ENCODE measurements around the gene NAXD.
"Not testable (repeated sequence)": the region's sequence is repeated elsewhere in the genome, so short reads cannot be mapped to it uniquely, and the experiment has no call there.

The NAXD gene

GRCh38 chr13:110629735-110630134, 14.4 kb downstream of the NAXD start:
- DNase-seq: no peak

GRCh38 chr13:110630566-110631119, 15.3 kb downstream of the NAXD start:
- DNase-seq: no peak

DNA sequence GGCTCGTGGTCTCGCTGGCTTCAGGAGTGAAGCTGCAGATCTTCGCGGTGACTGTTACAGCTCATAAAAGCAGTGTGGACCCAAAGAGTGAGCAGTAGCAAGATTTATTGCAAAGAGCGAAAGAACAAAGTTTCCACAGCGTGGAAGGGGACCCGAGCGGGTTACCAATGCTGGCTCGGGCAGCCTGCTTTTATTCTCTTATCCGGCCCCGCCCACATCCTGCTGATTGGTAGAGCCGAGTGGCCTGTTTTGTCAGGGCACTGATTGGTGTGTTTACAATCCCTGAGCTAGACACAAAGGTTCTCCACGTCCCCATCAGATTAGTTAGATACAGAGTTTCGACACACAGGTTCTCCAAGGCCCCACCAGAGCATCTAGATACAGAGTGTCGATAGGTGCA, 16.9 kb downstream of the NAXD start:
- DNase-seq: not testable (repeated sequence)

DNA sequence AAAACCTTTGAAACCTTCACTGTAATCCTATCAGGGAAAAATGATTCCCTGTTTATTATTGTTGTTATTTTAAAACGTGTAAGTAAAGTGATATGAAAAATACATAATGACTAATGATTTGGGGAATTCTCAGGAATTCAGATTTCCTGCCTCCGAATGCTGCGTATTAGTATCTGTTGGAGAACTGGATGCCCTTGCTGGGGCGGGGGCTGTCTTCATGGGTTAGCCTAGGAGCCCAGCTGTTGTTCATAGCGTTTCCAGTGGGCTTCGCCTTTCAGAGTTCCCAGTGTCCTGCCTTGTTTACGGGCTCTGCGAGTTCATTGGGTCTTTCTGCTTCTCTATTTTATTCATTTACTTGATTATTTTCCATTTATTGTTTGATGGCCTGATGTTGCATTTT, 18.4 kb downstream of the NAXD start:
- no peak for DNase-seq

GRCh38 chr13:110634558-110634957, 19.2 kb downstream of the NAXD start:
- no peak for DNase-seq

DNA sequence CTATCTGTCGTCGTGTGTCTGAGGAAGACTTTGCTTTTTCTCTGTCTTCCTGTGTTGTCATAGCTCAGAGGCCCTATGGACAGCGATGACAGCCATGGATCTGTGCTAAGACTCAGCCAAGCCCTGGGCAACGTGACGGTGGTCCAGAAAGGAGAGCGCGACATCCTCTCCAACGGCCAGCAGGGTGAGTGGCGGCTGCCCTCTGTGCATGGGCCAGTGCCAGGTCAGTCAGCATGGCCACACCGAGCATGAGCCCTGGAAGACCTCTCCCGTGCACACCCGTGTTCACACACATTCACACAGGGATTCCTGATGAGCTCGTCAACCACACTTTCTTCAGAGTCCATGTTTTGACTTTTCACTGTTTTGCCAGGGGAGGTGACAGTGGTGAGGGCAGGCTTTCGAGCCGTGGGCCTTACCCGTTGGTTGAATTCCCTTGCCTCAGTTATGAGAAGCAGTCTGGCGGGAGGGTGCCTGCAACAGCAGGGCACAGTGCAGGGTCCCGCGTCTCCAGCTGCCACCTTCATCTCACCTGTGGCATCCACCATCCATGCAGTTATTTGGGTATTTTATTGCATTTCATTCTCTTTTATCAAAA, 20.2 kb downstream of the NAXD start:
- no peak for DNase-seq

GRCh38 chr13:110636053-110636475, 20.7 kb downstream of the NAXD start:
- DNase-seq: no peak

- no peak for DNase-seq
Observed at GRCh38 chr13:110636701-110637201, 21.4 kb downstream of the NAXD start.

- DNase-seq: no peak
Observed at GRCh38 chr13:110637275-110637674, 21.9 kb downstream of the NAXD start.

DNA sequence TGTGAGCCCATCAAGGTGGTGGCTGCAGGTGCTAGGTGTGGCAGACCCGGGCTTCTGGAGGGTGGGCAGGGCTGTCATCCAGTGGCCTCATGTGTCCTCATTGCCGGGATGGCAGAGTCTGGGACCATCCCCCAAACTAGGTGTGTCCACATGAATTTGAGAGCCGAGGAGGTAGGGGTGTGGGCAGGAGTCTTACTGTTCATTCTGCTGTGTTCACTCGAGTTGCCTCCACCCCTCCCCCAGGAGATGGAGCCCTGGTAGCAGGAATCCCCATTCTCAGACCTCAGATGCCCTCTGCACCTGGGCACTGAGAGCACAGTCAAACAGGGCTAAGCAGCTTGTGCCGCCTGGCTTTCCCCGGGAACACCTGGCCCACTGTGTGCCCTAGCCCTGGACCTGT, 22.4 kb downstream of the NAXD start:
- DNase-seq: no peak

DNA sequence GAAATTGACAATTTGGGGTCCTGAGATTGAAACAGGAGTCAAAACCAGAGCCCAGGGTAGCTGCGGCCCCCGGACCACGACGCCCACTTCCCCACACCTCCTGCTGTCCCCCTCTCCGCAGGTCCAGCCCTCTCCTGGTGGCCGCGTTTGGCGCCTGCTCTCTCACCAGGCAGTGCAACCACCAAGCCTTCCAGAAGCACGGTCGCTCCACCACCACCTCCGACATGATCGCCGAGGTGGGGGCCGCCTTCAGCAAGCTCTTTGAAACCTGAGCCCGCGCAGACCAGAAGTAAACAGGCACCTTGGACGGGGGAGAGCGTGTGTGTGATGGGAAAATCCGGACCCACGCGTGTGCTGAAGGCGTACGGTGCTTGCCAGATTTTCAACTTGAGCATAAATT, 22.9 kb downstream of the NAXD start:
- DNase-seq: no peak

GRCh38 chr13:110638814-110639806, 23.8 kb downstream of the NAXD start:
- no peak for DNase-seq

DNA sequence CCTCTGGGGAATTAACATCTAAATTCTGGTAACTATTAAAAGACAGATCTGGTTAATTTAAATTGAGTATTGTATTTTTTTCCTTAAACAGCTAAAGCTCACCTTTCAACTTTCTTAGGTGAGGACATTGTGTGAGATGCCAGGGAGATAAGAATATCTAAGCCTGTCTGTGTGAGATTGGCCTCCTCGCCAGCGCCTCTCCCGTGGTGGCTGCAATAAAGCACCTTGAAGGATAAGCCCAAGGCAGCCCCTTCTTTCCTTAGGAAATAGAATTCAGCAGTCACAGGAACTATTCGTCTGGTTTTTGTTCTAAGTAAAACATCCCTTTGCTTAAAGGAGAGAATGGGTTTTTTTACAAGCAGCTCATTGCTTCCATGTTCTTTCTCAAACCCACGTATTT, 24.6 kb downstream of the NAXD start:
- DNase-seq: no peak

- no peak for DNase-seq
Observed at GRCh38 chr13:110640591-110641029, 25.3 kb downstream of the NAXD start.

GRCh38 chr13:110641055-110642015, 26.0 kb downstream of the NAXD start:
- DNase-seq: no peak

DNA sequence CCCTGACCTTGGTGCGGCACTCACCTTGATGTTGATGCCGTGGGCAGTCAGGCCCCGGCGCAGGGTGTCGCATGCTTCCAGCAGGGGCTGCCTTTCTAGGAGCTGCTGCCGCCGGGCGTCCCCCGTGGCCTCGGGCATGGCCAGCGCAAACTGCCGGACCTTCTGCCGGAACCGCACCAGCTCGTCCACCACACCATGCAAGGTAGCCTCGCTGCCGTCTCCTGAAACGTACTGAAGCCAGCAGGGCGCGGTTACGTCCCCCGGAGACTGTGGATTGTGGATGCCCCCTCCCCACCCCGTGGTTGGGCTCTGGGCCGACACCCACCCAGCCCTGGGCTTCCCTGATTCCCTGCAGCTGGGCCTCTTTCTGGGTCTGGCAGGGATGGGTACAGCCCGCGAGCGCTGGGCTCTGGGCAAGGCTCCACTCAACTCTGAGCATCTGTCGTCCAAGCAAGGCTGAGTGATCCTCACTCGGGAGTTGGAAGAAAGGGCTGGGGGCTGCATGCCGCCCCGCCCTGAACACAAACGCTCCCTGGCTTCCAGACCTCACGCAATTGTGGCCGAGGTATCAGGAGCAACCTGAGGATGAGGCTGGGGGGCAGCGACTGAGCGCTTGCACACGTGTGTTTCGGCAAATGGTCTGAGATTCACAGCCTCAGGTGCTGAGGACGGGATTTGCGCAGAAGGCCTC, 27.1 kb downstream of the NAXD start:
- no peak for DNase-seq

- no peak for DNase-seq
Observed at GRCh38 chr13:110643324-110643723, 28.0 kb downstream of the NAXD start.

DNA sequence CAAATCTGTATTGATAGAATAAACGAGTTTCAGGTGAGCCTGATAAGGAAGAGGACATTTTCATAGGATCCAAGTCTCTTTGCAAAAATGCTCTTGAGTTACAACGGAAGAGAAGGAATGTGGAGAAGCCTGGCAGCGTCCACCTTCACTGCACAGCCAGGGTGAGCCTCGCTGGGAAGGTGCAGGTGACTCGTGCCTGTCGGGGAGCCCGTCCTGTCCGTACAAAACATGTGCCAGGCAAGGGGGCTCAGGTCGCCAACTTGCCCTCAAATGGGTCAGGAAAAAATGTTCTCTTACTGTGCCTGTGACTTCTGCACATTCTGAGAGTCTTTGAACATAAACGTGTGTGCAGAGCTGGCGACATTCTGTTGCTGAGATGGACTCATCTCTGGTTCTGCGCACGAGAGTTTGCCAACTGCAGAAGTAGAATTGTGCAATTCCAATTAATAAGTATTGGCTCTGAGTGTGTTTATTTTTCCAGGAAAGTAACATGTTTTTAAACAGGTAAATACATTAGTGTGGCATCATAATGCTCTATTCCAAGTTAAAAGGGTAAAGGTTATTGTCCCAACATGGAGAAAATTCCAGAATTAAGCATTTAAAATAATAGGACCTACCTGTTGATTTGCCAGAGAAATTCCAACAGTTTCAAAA, 28.6 kb downstream of the NAXD start:
- DNase-seq: no peak

GRCh38 chr13:110644892-110645521, 29.7 kb downstream of the NAXD start:
- DNase-seq: no peak

GRCh38 chr13:110645750-110646149, 30.4 kb downstream of the NAXD start:
- DNase-seq: no peak
